Measurements from ENCODE around the gene REXO1. TPM values are rescaled to one million over a fixed set of nuclear protein-coding genes. Genes with fewer than 3 reads are reported as not detected.
A peak's percentile ranks its signal among the peaks of the same experiment; 100 is the strongest.

Gene REXO1
- total and polyA plus RNA-seq, 9 of the 15 experiments (the other 6 are each of a cell fraction or from before 2014, with no cell fraction given) = 0.04 to 63.3 (median 15.8) TPM

DNA sequence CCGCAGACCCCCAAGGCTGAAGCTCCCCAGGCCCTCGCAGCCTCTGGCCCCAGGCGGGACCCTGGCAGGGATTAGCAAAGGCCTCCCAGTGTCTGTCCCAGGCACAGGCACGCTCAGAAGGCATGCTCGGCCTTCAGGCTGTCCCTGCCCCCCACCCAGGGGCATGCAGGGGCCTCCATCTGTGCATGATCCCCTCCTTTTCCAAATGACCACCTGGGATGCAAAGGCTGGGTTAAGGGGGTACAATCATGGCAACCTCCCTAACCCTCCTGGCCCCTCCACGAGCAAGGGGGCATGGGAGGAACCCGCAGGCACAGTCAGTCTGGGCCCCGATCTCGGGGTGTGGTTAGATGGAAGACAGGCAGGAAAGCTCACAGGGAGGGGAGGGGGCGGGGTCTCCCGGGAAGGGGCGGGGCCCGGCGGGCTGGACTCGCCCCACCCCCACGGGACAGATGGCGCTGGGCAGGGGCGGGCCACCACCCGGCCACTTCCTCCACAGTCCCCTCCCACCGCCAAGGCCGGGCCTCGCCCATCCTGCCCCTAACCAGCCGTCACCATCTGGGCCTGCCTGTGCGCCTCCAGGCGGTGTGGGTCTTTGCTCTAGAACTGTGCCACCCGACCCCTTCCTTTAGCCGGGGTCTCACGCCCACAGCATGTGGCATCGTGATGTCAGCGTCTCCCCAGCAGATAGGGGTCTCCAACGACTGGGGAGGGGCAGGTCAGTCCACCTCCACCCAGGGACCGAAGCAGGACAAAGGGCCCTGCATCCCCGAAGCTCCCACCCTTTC, 7.0 kb upstream of the REXO1 start (continued):
- TF ChIP-seq SP1 (CRISPR knock-in tag; IDR thresholded peaks at IDR 0.05) (peak; percentile 80), SPI1 (IDR thresholded peaks at IDR 0.05; ENCODE audit: borderline replicate concordance, low read depth, low read length) (peak; percentile 72; the same call in 1 of the 2 replicates), MYNN (IDR thresholded peaks at IDR 0.05) (peak; percentile 84), MYNN (CRISPR knock-in tag; IDR thresholded peaks at IDR 0.05) (no peak), MAZ (CRISPR knock-in tag; conservative IDR thresholded peaks at IDR 0.05 in 1 of 2, IDR thresholded peaks at IDR 0.05 in 1 of 2) (peak; percentile 49 to 66; a peak in 3 of 4 replicates), POLR2A (conservative IDR thresholded peaks at IDR 0.05) (peak; percentile 71), NFATC3 (IDR thresholded peaks at IDR 0.05) (no peak), MXI1 (IDR thresholded peaks at IDR 0.05; ENCODE audit: low read depth, low read length) (no peak; the same call in 1 of the 2 replicates), RCOR1 (IDR thresholded peaks at IDR 0.05; ENCODE audit: borderline replicate concordance in 1 of 2, low read depth in 2 of 2, low read length in 2 of 2) (peak in 1 of 2 experiments; percentile 25; a peak in 1 of 4 replicates), POLR2AphosphoS5 (IDR thresholded peaks at IDR 0.05; ENCODE audit: control insufficient read depth, insufficient read depth, low read depth, low read length) (peak; percentile 72; the same call in 1 of the 2 replicates), ZNF408 (CRISPR knock-in tag; IDR thresholded peaks at IDR 0.05; ENCODE audit: low read depth) (no peak), OTX1 (CRISPR knock-in tag; IDR thresholded peaks at IDR 0.05) (peak; percentile 53; the same call in 1 of the 2 replicates), KDM4B (IDR thresholded peaks at IDR 0.05; ENCODE audit: borderline replicate concordance in 2 of 2, low read depth in 1 of 2) (no peak), NFYB (IDR thresholded peaks at IDR 0.05; ENCODE audit: extremely low read depth, insufficient read length) (no peak), NR1H2 (CRISPR knock-in tag; IDR thresholded peaks at IDR 0.05) (0 out of 2 replicates have a peak, but pooled peaks have one; percentile 17), HNRNPL (IDR thresholded peaks at IDR 0.05; ENCODE audit: low read depth, low read length) (peak; percentile 79), SUPT5H (IDR thresholded peaks at IDR 0.05) (peak; percentile 72), MCM7 (IDR thresholded peaks at IDR 0.05) (no peak), POLR3A (IDR thresholded peaks at IDR 0.05; ENCODE audit: borderline replicate concordance, extremely low read depth, insufficient read depth, insufficient read length) (no peak), SP2 (IDR thresholded peaks at IDR 0.05; ENCODE audit: extremely low read depth, low read depth, low read length, poor library complexity, severe bottlenecking) (no peak), TCF3 (CRISPR knock-in tag; IDR thresholded peaks at IDR 0.05) (no peak; the same call in 1 of the 2 replicates), ZNF311 (CRISPR knock-in tag; IDR thresholded peaks at IDR 0.05) (no peak)
- TF ChIP-seq, protein P1, sequence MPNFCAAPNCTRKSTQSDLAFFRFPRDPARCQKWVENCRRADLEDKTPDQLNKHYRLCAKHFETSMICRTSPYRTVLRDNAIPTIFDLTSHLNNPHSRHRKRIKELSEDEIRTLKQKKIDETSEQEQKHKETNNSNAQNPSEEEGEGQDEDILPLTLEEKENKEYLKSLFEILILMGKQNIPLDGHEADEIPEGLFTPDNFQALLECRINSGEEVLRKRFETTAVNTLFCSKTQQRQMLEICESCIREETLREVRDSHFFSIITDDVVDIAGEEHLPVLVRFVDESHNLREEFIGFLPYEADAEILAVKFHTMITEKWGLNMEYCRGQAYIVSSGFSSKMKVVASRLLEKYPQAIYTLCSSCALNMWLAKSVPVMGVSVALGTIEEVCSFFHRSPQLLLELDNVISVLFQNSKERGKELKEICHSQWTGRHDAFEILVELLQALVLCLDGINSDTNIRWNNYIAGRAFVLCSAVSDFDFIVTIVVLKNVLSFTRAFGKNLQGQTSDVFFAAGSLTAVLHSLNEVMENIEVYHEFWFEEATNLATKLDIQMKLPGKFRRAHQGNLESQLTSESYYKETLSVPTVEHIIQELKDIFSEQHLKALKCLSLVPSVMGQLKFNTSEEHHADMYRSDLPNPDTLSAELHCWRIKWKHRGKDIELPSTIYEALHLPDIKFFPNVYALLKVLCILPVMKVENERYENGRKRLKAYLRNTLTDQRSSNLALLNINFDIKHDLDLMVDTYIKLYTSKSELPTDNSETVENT (CRISPR knock-in tag; IDR thresholded peaks at IDR 0.05) = peak; percentile 61
- TF ChIP-seq, protein P2, sequence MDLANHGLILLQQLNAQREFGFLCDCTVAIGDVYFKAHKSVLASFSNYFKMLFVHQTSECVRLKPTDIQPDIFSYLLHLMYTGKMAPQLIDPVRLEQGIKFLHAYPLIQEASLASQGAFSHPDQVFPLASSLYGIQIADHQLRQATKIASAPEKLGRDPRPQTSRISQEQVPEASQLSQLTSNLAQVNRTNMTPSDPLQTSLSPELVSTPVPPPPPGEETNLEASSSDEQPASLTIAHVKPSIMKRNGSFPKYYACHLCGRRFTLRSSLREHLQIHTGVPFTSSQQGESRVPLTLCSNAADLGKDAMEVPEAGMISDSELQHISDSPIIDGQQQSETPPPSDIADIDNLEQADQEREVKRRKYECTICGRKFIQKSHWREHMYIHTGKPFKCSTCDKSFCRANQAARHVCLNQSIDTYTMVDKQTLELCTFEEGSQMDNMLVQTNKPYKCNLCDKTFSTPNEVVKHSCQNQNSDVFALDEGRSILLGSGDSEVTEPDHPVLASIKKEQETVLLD (IDR thresholded peaks at IDR 0.05) = no peak
- TF ChIP-seq, protein P3, sequence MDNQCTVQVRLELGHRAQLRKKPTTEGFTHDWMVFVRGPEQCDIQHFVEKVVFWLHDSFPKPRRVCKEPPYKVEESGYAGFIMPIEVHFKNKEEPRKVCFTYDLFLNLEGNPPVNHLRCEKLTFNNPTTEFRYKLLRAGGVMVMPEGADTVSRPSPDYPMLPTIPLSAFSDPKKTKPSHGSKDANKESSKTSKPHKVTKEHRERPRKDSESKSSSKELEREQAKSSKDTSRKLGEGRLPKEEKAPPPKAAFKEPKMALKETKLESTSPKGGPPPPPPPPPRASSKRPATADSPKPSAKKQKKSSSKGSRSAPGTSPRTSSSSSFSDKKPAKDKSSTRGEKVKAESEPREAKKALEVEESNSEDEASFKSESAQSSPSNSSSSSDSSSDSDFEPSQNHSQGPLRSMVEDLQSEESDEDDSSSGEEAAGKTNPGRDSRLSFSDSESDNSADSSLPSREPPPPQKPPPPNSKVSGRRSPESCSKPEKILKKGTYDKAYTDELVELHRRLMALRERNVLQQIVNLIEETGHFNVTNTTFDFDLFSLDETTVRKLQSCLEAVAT (IDR thresholded peaks at IDR 0.05) = peak in 1 of 2 experiments; percentile 21; a peak in 1 of 4 replicates

Data from K562 (cell line).